Psoas muscle (tissue), 8 donors: Measurements from ENCODE around the gene KCNMB2. TPM values are rescaled to one million over a fixed set of nuclear protein-coding genes. Genes with fewer than 3 reads are reported as not detected.

Experiments used
- ATAC-seq, 4 donors: fragments of 200-7000 bp; cut with Tn5 transposase; one replicate each; pipeline ENCODE4 v1.9.1; 2020; ENCODE audit warnings: moderate library complexity in 3 of 4, mild to moderate bottlenecking in 2 of 4
- DNase-seq, 2 donors: peaks; one replicate each; pipeline ENCODE4 v3.0.0-alpha.2; 2020
- H3K27ac ChIP-seq: fragments of 200-600 bp; one replicate; pipeline ENCODE4 v1.8.0; 2022
- H3K27me3 ChIP-seq, 3 donors: fragments of 200-600 bp in 1 of 3; one replicate each; pipeline versions ENCODE4 v1.6.1 to v1.8.0; 2013 to 2022; ENCODE audit warnings: low read length in 2 of 3, mild to moderate bottlenecking in 2 of 3, moderate library complexity in 1 of 3; ENCODE audit not compliant: insufficient read depth in 3 of 3
- H3K36me3 ChIP-seq, 2 donors: fragments of 200-600 bp in 1 of 2; one replicate each; pipeline versions ENCODE4 v1.6.1 to v1.8.0; 2013 to 2022; ENCODE audit warnings: low read depth in 1 of 2, mild to moderate bottlenecking in 1 of 2, moderate library complexity in 1 of 2; ENCODE audit not compliant: insufficient read depth in 1 of 2
- H3K4me1 ChIP-seq: fragments of 200-600 bp; one replicate; pipeline ENCODE4 v1.8.0; 2022
- H3K4me3 ChIP-seq: fragments of 200-600 bp; one replicate; pipeline ENCODE4 v1.8.0; 2022; ENCODE audit warnings: mild to moderate bottlenecking
- H3K9me3 ChIP-seq: fragments of 200-600 bp; one replicate; pipeline ENCODE4 v1.8.0; 2022
- CTCF ChIP-seq: fragments of 200-600 bp; IDR thresholded peaks from one replicate; pipeline ENCODE4 v1.8.0; 2022; ENCODE audit warnings: antibody characterized with exemption
- WGBS, 3 donors: extraction: QIAGEN DNeasy Blood & Tissue Kit; methylation state at CpG; one replicate each; pipeline versions ENCODE4 v1.1.6 to v1.1.7; 2013; 5-methylcytosine and 5-hydroxymethylcytosine counted together
- intact Hi-C, 2 donors: fragments of 100-400 bp; cut with DNase I; formaldehyde crosslinking; loops; one replicate each; pipeline versions ENCODE4 v1.11.0 to v1.14.2; 2022
- polyA plus RNA-seq, 3 donors: library from polyadenylated mRNA; stranded (reverse); fragments of 200-250 nt; gene quantifications; one replicate each; pipeline ENCODE4 v1.2.3, GENCODE V29; 2013
- total RNA-seq, 4 donors: library from RNA; stranded (reverse); fragmentation: NEBNext Ultra II Directional in 2 of 4; extraction: Animal tissue kit (Norgen Biotek cat#: 25700) in 2 of 4; gene quantifications; one replicate each; pipeline versions ENCODE4 v1.2.1 to v1.2.4, GENCODE V29; 2021 to 2023
- donor health status: healthy with polysubstance abuse.
- donor health status: DM: no; HTN: no; CAD: no; lungs with moderate emphysema.
- donor health status: Bipolar disorder and iron deficiency.
- donor health status: healthy.
- donor health status: DM: yes; HTN: yes; CAD: no.
- donor health status: DM: no; HTN: no; CAD: no.
- donor health status: DM: no; HTN: no; CAD: no.
- donor health status: DM: yes; HTN: yes; CAD: no.

The KCNMB2 gene
- total and polyA plus RNA-seq, 7 donors = not detected

GRCh38 chr3:178686826-178687225, 150.6 kb downstream of the KCNMB2 start:
- no peaks in the 10 kb centered on the region for H3K9me3 ChIP-seq
- no peak for ATAC-seq
- no peaks in the 10 kb centered on the region for H3K4me1 ChIP-seq
- H3K27me3 ChIP-seq = no peaks in the 10 kb centered on the region
- WGBS, 3 donors = 72 to 81% (median 80%) methylated on average over 1 of the region's 1 CpG
- H3K36me3 ChIP-seq = no peaks in the 10 kb centered on the region
- H3K27ac ChIP-seq = no peak overlapping the region
- TF ChIP-seq CTCF = no peak
- intact Hi-C loops = no loop called here
- no peak for DNase-seq
- no peak overlapping the region for H3K4me3 ChIP-seq

DNA sequence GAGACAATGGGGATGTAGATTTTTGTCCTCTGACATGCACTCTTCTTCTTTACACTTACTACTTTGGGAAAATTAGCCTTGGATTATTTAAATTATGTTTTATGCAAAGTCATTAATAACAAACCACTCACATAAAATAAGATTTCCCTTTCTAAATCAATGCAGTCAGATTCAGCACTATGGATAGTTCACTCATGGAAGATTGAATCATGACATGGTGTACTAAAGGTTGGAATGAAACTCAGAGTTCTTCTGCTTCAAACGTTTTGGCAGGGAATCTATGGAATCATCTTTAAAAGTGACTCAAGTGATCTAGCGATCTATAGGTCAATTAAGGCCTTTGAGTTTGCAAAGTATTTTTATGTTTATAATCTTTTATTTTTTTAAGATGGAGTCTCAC, 154.3 kb downstream of the KCNMB2 start:
- intact Hi-C loops = no loop called here
- Histone ChIP-seq H3K4me3 (no peak overlapping the region), H3K36me3 (no peaks in the 10 kb centered on the region), H3K9me3 (no peaks in the 10 kb centered on the region), H3K27ac (no peak overlapping the region), H3K4me1 (no peaks in the 10 kb centered on the region), H3K27me3 (no peaks in the 10 kb centered on the region)
- no peak for TF ChIP-seq CTCF
- DNase-seq (no peak), ATAC-seq (no peak)
- WGBS, 3 donors = 40 to 46% (median 42%) methylated on average over 2 of the region's 2 CpGs

DNA sequence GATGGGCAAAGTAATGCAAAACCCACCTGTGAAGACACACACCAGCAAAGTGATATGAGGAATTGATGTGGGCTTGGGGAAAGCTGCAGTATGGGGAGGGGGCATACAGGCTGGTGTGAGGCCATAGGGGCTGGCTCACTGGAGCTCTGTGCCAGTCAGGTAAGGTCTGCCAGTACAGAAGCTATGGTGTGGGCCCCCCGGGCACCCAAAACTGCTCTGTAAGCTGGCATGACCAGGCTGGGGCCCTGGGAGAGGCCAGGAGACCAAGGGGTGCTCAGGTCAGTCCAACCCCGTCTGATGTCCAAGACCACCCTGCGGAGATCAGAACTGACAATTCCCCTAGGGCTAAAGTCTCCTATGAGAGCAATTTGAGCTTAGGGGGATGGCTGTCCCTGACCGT, 163.1 kb downstream of the KCNMB2 start:
- DNase-seq = no peak
- Histone ChIP-seq H3K27me3 (peaks cover 0 to 2% (median 0%) of the 10 kb centered on the region in 3 donors), H3K36me3 (no peaks in the 10 kb centered on the region), H3K4me3 (no peak overlapping the region), H3K9me3 (no peaks in the 10 kb centered on the region), H3K27ac (no peak overlapping the region), H3K4me1 (no peaks in the 10 kb centered on the region)
- 90 to 95% (median 92%) methylated on average over 4 of the region's 4 CpGs for WGBS, 3 donors
- no peak for ATAC-seq
- intact Hi-C loops = no loop called here
- TF ChIP-seq CTCF = no peak

GRCh38 chr3:178699810-178700209, 163.6 kb downstream of the KCNMB2 start:
- no peaks in the 10 kb centered on the region for H3K36me3 ChIP-seq
- WGBS, 3 donors = 55 to 57% (median 56%) methylated on average over 3 of the region's 3 CpGs
- DNase-seq = no peak
- TF ChIP-seq CTCF = no peak
- no peaks in the 10 kb centered on the region for H3K4me1 ChIP-seq
- no peak for ATAC-seq
- peaks cover 0 to 2% (median 0%) of the 10 kb centered on the region in 3 donors for H3K27me3 ChIP-seq
- intact Hi-C loops = no loop called here
- no peaks in the 10 kb centered on the region for H3K9me3 ChIP-seq
- no peak overlapping the region for H3K4me3 ChIP-seq
- H3K27ac ChIP-seq = no peak overlapping the region

DNA sequence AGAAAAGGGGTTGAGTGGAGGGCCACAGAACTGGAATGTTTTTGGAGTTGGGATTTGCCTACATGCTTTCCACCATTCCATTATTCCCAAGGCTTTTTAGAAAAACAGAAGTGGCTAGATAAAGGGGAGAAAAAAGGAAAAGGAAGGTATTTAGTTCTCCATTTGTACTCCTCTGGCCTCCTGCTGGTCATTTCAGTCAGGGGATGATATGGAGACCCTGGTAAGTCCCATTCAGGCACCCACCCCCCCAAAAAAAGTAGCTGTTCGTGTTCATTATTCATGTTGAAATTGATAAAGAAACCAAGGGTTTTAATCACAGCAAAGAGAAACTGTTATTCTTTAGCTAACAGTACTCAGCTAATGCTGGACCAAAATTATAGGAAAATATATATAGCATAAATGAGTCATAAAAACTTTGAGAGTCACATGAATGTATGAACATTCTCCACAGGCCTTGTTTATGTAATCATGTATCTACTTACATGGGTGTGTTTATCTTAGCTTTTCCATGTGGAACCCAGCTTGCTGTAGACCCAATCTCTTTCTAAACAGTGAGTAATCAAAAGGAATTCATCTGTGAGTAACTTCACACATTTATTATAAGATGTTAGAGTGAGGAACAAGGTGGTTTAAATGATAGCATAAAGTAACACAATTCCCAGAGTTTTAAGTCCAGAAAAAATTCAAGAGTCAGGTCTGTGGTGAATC, 167.2 kb downstream of the KCNMB2 start:
- no peak overlapping the region for H3K4me3 ChIP-seq
- intact Hi-C loops = no loop called here
- 4 to 91% (median 82%) methylated on average over 1 of the region's 1 CpG for WGBS, 3 donors
- TF ChIP-seq CTCF = no peak
- no peaks in the 10 kb centered on the region for H3K4me1 ChIP-seq
- DNase-seq (no peak), ATAC-seq (no peak)
- H3K27ac ChIP-seq = no peak overlapping the region
- peaks cover 0 to 2% (median 0%) of the 10 kb centered on the region in 3 donors for H3K27me3 ChIP-seq
- H3K36me3 ChIP-seq = no peaks in the 10 kb centered on the region
- no peaks in the 10 kb centered on the region for H3K9me3 ChIP-seq
